Common myeloid progenitor, CD34-positive (primary cell): ENCODE data around the gene PLCL1.
"Not testable (repeated sequence)": the region's sequence is repeated elsewhere in the genome, so short reads cannot be mapped to it uniquely, and the experiment has no call there.

Experiments
- CTCF ChIA-PET: fragments of 350-600 bp; sonication (Branson Sonifier 250); formaldehyde crosslinking; loops from one replicate; lab custom pipeline; 2021; ENCODE audit warnings: antibody characterized with exemption; lab: Charles Lee
- POLR2A ChIA-PET: fragments of 350-600 bp; sonication (Branson Sonifier 250); formaldehyde crosslinking; loops from one replicate; lab custom pipeline; 2021; ENCODE audit warnings: antibody characterized with exemption; lab: Charles Lee
- DNase-seq, 3 donors: peaks; one replicate each; pipeline versions ENCODE4 v3.0.0 to v3.0.0-alpha.2; 2013
- H3K27ac ChIP-seq, 2 experiments: 1 replicate in 1 of 2; 2 replicates in 1 of 2; pipeline ENCODE4 v1.7.0; 2013; ENCODE audit warnings: inconsistent platforms in 2 of 2, low read length in 2 of 2, mild to moderate bottlenecking in 2 of 2, low read depth in 1 of 2, moderate library complexity in 1 of 2; ENCODE audit not compliant: severe bottlenecking in 2 of 2, insufficient read depth in 1 of 2, poor library complexity in 1 of 2
- H3K27me3 ChIP-seq, 5 experiments: replicated peaks in 2 of 5; 1 replicate in 3 of 5; 2 replicates in 2 of 5; pipeline versions ENCODE4 v1.6.1 to v1.7.0; 2013; ENCODE audit warnings: low read length in 4 of 5, mild to moderate bottlenecking in 2 of 5, moderate library complexity in 2 of 5, inconsistent platforms in 1 of 5; ENCODE audit not compliant: insufficient read depth in 5 of 5, control insufficient read depth in 4 of 5
- H3K36me3 ChIP-seq, 4 experiments: 1 replicate in 2 of 4; 2 replicates in 2 of 4; pipeline versions ENCODE4 v1.6.1 to v1.7.0; 2013; ENCODE audit warnings: low read length in 3 of 4, control low read depth in 1 of 4, mild to moderate bottlenecking in 1 of 4; ENCODE audit not compliant: control insufficient read depth in 4 of 4, insufficient read depth in 4 of 4
- H3K4me1 ChIP-seq, 4 experiments: 1 replicate in 3 of 4; 2 replicates in 1 of 4; pipeline versions ENCODE4 v1.6.1 to v1.7.1; 2013; ENCODE audit warnings: low read length in 3 of 4, mild to moderate bottlenecking in 3 of 4, control low read depth in 1 of 4, inconsistent platforms in 1 of 4, moderate library complexity in 1 of 4; ENCODE audit not compliant: control insufficient read depth in 4 of 4, insufficient read depth in 4 of 4; ENCODE audit errors: control extremely low read depth in 1 of 4
- H3K4me3 ChIP-seq, 7 experiments: 1 replicate in 4 of 7; 2 replicates in 3 of 7; pipeline versions ENCODE4 v1.5.1 to v1.7.0; 2013; ENCODE audit warnings: mild to moderate bottlenecking in 7 of 7, low read length in 6 of 7, moderate library complexity in 6 of 7, inconsistent platforms in 2 of 7, low read depth in 2 of 7, control low read depth in 1 of 7; ENCODE audit not compliant: insufficient read depth in 4 of 7, control insufficient read depth in 1 of 7; ENCODE audit errors: extremely low read depth in 1 of 7
- H3K9me3 ChIP-seq, 5 experiments: 1 replicate in 4 of 5; 2 replicates in 1 of 5; pipeline versions ENCODE4 v1.6.1 to v1.7.1; 2013; ENCODE audit warnings: low read length in 4 of 5, mild to moderate bottlenecking in 2 of 5, inconsistent platforms in 1 of 5, low read depth in 1 of 5, moderate library complexity in 1 of 5; ENCODE audit not compliant: control insufficient read depth in 4 of 5, insufficient read depth in 2 of 5; ENCODE audit errors: control extremely low read depth in 1 of 5
- WGBS: methylation state at CpG from one replicate; pipeline ENCODE4 v1.1.5; 2013; ENCODE audit not compliant: insufficient coverage; 5-methylcytosine and 5-hydroxymethylcytosine counted together

The PLCL1 gene

DNA sequence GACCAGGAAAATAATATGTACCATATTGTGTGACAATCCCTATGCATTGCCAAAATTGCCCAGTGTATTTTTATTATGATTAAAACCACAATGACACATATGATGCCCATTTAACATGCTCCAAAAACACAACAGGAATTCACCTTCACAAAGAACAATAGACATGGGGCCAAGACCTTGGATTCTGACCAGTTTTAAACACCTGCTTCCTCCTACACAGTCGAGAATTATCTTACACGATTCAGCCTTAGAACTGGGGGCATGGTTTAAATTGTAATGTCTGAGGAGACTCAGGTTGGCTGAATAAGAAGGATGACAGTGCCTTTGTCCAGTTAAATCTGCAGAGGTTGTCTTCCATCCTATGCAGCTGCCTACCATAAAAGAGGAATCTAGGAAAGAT lies 212.7 kb downstream of the PLCL1 start:
- Histone ChIP-seq H3K4me3 (no peak overlapping the region), H3K27me3 (no peaks in the 10 kb centered on the region), H3K9me3 (peaks cover 0 to 3% (median 3%) of the 10 kb centered on the region in 5 experiments), H3K27ac (no peak overlapping the region), H3K4me1 (no peaks in the 10 kb centered on the region), H3K36me3 (no peaks in the 10 kb centered on the region)
- DNase-seq, result no peak
- CTCF ChIA-PET, result no interaction called here
- WGBS, result no CpG with 5 or more reads among the region's 2 CpGs
- POLR2A ChIA-PET, result no interaction called here

DNA sequence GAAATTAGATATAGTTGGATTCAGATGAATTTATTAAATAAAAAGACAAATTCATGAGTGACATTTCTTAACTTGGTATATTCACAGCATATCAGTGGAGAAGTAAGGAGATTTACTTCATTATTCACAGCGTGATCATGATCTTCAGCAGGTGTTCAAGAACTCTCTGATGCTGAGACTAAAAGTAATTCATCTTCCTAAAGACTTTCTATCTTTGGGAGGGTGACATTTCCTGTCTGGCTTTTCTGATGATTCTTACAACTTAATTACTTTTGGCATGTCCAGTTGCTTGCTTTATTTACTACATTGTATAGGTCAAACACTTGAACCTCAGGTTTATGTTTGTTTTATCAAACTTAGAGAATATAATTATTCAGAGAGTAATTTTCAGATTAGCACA lies 224.6 kb downstream of the PLCL1 start:
- H3K27me3 ChIP-seq, result no peaks in the 10 kb centered on the region
- H3K27ac ChIP-seq, result no peak overlapping the region
- H3K4me1 ChIP-seq, result no peaks in the 10 kb centered on the region
- 100% methylated on average over 1 of the region's 1 CpG for WGBS
- DNase-seq, result no peak
- POLR2A ChIA-PET, result no interaction called here
- H3K36me3 ChIP-seq, result no peaks in the 10 kb centered on the region
- CTCF ChIA-PET, result no interaction called here
- no peaks in the 10 kb centered on the region for H3K9me3 ChIP-seq
- H3K4me3 ChIP-seq, result no peak overlapping the region

DNA sequence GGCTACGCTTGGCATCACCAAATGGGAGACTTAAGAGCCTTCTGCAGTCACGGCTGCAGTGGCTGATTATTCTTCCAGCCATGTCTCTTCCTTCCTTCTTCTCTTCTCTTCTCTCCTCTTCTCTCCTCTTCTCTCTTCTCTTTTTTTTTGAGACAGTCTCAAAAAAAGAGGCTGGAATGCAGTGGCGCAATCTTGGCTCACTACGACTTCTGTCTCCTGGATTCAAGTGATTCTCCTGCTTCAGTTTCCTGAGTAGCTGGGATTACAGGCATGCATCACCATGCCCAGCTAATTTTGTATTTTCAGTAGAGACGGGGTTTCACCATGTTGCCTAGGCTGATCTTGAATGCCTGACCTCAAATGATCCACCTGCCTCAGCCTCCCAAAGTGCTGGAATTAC lies 225.2 kb downstream of the PLCL1 start:
- CTCF ChIA-PET, result interaction anchor here (1.3 kb wide), 1 partner anchor 51 kb away, joined by 3 read pairs; no protein-coding TSS in a partner anchor
- H3K36me3 ChIP-seq, H3K9me3 ChIP-seq, H3K27ac ChIP-seq, H3K4me1 ChIP-seq, H3K27me3 ChIP-seq, H3K4me3 ChIP-seq, POLR2A ChIA-PET, DNase-seq: not testable (repeated sequence)
- WGBS, result 89% methylated on average over 3 of the region's 5 CpGs

DNA sequence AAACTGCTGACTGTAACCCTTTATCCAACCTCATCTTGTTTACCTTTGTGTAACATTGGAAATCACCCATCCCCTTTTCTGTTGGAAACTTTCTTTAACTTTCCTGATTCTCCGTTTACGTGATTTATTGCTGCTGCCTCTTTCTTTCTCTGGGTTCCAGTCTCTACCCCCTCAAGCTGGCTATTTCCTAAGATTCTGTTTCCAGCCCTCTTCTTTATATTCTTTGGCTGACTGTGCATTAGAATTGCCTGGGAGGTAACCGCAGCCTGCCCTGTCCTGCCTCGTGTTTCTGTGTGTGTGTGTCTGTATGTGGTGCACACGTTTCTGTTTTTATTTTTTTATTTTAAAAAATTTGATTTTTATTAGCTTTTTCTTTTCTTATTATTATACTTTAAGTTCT lies 229.2 kb downstream of the PLCL1 start:
- POLR2A ChIA-PET, result no interaction called here
- no peak for DNase-seq
- Histone ChIP-seq H3K27ac (no peak overlapping the region), H3K9me3 (no peaks in the 10 kb centered on the region), H3K4me1 (no peaks in the 10 kb centered on the region), H3K4me3 (no peak overlapping the region), H3K27me3 (peaks cover 0 to 1% (median 0%) of the 10 kb centered on the region in 5 experiments), H3K36me3 (no peaks in the 10 kb centered on the region)
- 100% methylated on average over 2 of the region's 5 CpGs for WGBS
- CTCF ChIA-PET, result no interaction called here

DNA sequence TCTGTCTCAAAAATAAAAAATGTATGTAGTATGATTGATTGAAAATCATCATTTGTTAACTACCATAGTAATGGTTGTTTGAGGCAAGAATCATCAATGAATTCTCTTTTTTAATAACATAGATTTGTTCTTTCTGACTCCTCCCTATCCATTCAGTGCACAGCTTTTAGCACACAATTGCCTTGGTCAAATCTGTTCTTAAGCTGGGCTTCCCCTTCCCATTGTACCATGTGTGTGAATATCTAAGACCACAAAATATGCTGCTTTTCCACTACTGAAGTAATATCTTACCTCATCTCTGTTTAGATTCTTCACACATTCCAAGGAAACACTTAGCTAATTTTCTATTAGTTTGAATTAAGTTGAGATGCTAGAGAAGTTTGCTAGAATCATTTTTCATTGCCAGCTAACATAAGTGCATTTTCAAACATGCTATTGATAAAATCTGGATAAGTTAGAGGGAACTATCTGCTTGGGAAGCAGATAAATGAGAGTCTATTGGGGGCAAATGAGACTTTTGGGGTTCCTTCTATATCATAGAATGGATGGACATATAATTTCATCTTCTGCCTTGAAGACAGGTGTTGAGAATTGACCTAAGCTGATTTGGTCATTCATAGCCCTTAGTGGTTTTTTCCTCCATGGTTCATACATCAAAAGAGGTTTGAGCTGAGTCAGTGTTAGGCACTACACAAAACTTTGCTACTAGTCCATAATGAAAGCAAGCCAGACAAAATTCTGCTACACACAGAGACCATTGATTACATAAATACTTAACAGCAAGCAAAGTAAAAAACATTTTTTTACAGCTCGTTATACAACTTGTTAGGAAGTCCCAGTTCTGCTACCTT lies 231.9 kb downstream of the PLCL1 start:
- H3K27me3 ChIP-seq, result peaks cover 0 to 1% (median 0%) of the 10 kb centered on the region in 5 experiments
- no peaks in the 10 kb centered on the region for H3K4me1 ChIP-seq
- no peak for DNase-seq
- H3K27ac ChIP-seq, result no peak overlapping the region
- ChIA-PET POLR2A (no interaction called here), CTCF (no interaction called here)
- H3K36me3 ChIP-seq, result no peaks in the 10 kb centered on the region
- no peaks in the 10 kb centered on the region for H3K9me3 ChIP-seq
- H3K4me3 ChIP-seq, result no peak overlapping the region
- WGBS, result 57% methylated on average over 1 of the region's 1 CpG

DNA sequence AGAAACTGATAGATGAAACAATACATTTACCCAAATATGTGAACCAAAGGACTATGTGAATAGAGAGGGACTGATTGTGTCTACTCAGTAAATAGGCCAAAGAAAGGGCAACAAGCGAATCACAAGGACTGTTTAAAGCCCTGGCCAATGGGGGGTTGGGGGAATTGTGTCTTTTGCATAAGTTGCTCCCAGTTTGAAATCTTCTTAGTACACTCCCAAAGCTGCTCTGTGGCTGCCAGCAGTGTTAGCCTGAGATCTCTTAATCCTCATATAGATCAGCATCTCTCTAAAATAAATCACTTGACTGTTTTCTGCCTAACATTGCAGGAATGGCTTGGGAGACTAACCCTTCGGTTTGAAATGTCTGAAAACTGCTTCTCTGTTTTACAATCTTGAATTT lies 236.4 kb downstream of the PLCL1 start:
- 100% methylated on average over 2 of the region's 2 CpGs for WGBS
- Histone ChIP-seq H3K36me3 (no peaks in the 10 kb centered on the region), H3K27ac (no peak overlapping the region), H3K27me3 (peaks cover 0 to 1% (median 0%) of the 10 kb centered on the region in 5 experiments), H3K9me3 (no peaks in the 10 kb centered on the region), H3K4me1 (peaks cover 0 to 12% (median 8%) of the 10 kb centered on the region in 4 experiments), H3K4me3 (no peak overlapping the region)
- no peak for DNase-seq
- POLR2A ChIA-PET, result no interaction called here
- CTCF ChIA-PET, result interaction anchor here (0.6 kb wide), 1 partner anchor 211 kb away, joined by 3 read pairs; no protein-coding TSS in a partner anchor

DNA sequence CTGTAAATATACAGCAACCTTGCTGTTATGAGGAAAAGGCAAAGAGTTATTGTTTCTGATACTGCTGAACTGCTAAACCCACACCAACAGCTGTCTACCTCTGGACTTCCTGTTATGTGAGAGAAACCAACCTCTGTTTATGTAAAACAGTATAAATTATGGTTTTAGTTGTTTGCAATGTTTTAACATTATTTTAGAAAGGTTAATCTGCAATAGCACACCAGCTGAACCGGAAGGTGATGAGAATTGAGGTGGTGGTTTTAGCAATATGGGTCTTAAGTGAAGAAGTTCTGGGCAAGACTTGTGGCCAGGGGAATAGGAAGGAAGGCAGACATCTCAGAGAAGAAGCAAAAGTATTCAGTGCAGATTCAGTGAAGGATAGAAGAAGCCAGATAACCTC lies 237.8 kb downstream of the PLCL1 start:
- Histone ChIP-seq H3K4me1 (peaks cover 0 to 12% (median 8%) of the 10 kb centered on the region in 4 experiments), H3K27me3 (no peaks in the 10 kb centered on the region), H3K4me3 (peak overlapping the region in 1 of 7 experiments; percentile 11), H3K27ac (no peak overlapping the region), H3K9me3 (no peaks in the 10 kb centered on the region), H3K36me3 (no peaks in the 10 kb centered on the region)
- ChIA-PET CTCF (no interaction called here), POLR2A (interaction anchor here (0.6 kb wide), 1 partner anchor 11 kb away, joined by 6 read pairs; no protein-coding TSS in a partner anchor)
- DNase-seq, result peak; percentile 49 to 92 (median 86)
- 8% methylated on average over 1 of the region's 1 CpG for WGBS
